CD14-positive monocyte (primary cell): ENCODE measurements around the gene SETBP1. TPM values are rescaled to one million over a fixed set of nuclear protein-coding genes. Genes with fewer than 3 reads are reported as not detected.
A peak's percentile ranks its signal among the peaks of the same experiment; 100 is the strongest.

Source experiments
- DNase-seq, 3 donors: peaks; one replicate each; pipeline ENCODE4 v3.0.0-alpha.2; 2011 to 2022
- H2AFZ ChIP-seq: 2 replicates; pipeline ENCODE4 v1.6.0; 2012; ENCODE audit warnings: mild to moderate bottlenecking, low read depth, low read length, inconsistent platforms; ENCODE audit not compliant: insufficient read depth, poor library complexity, severe bottlenecking
- H3K27ac ChIP-seq, 2 donors: 1 replicate in 1 of 2; 2 replicates in 1 of 2; pipeline ENCODE4 v1.5.1; 2012 to 2013; ENCODE audit warnings: low read length in 2 of 2, control low read depth in 1 of 2, inconsistent platforms in 1 of 2, low read depth in 1 of 2, mild to moderate bottlenecking in 1 of 2
- H3K27me3 ChIP-seq, 2 donors: one replicate each; pipeline versions ENCODE4 v1.6.0 to v1.6.1; 2011 to 2013; ENCODE audit warnings: low read length in 2 of 2; ENCODE audit not compliant: control insufficient read depth in 2 of 2, insufficient read depth in 2 of 2
- H3K36me3 ChIP-seq, 2 donors: replicated peaks in 1 of 2; 1 replicate in 1 of 2; 2 replicates in 1 of 2; pipeline versions ENCODE4 v1.5.1 to v1.6.1; 2012 to 2013; ENCODE audit warnings: low read length in 2 of 2, control low read depth in 1 of 2, inconsistent platforms in 1 of 2, mild to moderate bottlenecking in 1 of 2; ENCODE audit not compliant: insufficient read depth in 2 of 2, control insufficient read depth in 1 of 2
- H3K4me1 ChIP-seq, 2 donors: 1 replicate in 1 of 2; 2 replicates in 1 of 2; pipeline versions ENCODE4 v1.5.1 to v1.6.1; 2012 to 2013; ENCODE audit warnings: low read length in 2 of 2, control low read depth in 1 of 2, inconsistent platforms in 1 of 2, mild to moderate bottlenecking in 1 of 2, moderate library complexity in 1 of 2; ENCODE audit not compliant: insufficient read depth in 2 of 2, control insufficient read depth in 1 of 2
- H3K4me2 ChIP-seq: replicated peaks from 2 replicates; pipeline ENCODE3; 2012; ENCODE audit warnings: low read length, moderate library complexity, mild to moderate bottlenecking; ENCODE audit not compliant: poor library complexity, severe bottlenecking; ENCODE audit errors: extremely low read depth
- H3K4me3 ChIP-seq, 3 experiments: fragments of 200-600 bp in 1 of 3; sonication (generic) in 1 of 3; replicated peaks in 1 of 3; 1 replicate in 2 of 3; 2 replicates in 1 of 3; pipeline ENCODE4 v1.5.1; 2011 to 2013; ENCODE audit warnings: low read length in 3 of 3, mild to moderate bottlenecking in 3 of 3, control low read depth in 2 of 3, low read depth in 2 of 3, inconsistent platforms in 1 of 3, moderate library complexity in 1 of 3
- H3K79me2 ChIP-seq: 2 replicates; pipeline ENCODE4 v1.6.0; 2012; ENCODE audit warnings: mild to moderate bottlenecking, control low read depth, inconsistent platforms, low read length, moderate library complexity; ENCODE audit not compliant: insufficient read depth
- H3K9ac ChIP-seq: 2 replicates; pipeline ENCODE4 v1.6.0; 2017; ENCODE audit warnings: low read length, mild to moderate bottlenecking; ENCODE audit not compliant: insufficient read depth, poor library complexity, severe bottlenecking
- H3K9me3 ChIP-seq, 2 donors: replicated peaks in 1 of 2; 1 replicate in 1 of 2; 2 replicates in 1 of 2; pipeline versions ENCODE4 v1.5.1 to v1.6.1; 2012 to 2013; ENCODE audit warnings: low read length in 2 of 2, control low read depth in 1 of 2; ENCODE audit not compliant: control insufficient read depth in 1 of 2, insufficient read depth in 1 of 2
- H4K20me1 ChIP-seq: 2 replicates; pipeline ENCODE4 v1.6.0; 2012; ENCODE audit warnings: mild to moderate bottlenecking, low read length, control low read depth, moderate library complexity; ENCODE audit not compliant: insufficient read depth
- H3K27ac Mint-ChIP-seq, 7 donors: one replicate each; pipeline ENCODE4 v1.8.0; 2020; ENCODE audit warnings: mild to moderate bottlenecking in 7 of 7, mixed read lengths in 7 of 7, moderate library complexity in 6 of 7, inconsistent platforms in 2 of 7
- H3K27me3 Mint-ChIP-seq, 3 donors: one replicate each; pipeline ENCODE4 v1.8.0; 2021 to 2022; ENCODE audit warnings: low read depth in 3 of 3, mild to moderate bottlenecking in 3 of 3, mixed read lengths in 3 of 3, moderate library complexity in 3 of 3, inconsistent platforms in 1 of 3
- H3K36me3 Mint-ChIP-seq, 2 donors: one replicate each; pipeline ENCODE4 v1.8.0; 2020; ENCODE audit warnings: mixed read lengths in 2 of 2, inconsistent platforms in 1 of 2, mild to moderate bottlenecking in 1 of 2
- H3K4me1 Mint-ChIP-seq: one replicate; pipeline ENCODE4 v1.8.0; 2020; ENCODE audit warnings: mild to moderate bottlenecking, mixed read lengths
- H3K4me3 Mint-ChIP-seq, 2 donors: one replicate each; pipeline ENCODE4 v1.8.0; 2020; ENCODE audit warnings: mild to moderate bottlenecking in 2 of 2, mixed read lengths in 2 of 2, moderate library complexity in 1 of 2
- H3K9me3 Mint-ChIP-seq, 7 donors: one replicate each; pipeline ENCODE4 v1.8.0; 2020 to 2022; ENCODE audit warnings: mixed read lengths in 7 of 7, mild to moderate bottlenecking in 6 of 7, moderate library complexity in 6 of 7, inconsistent platforms in 2 of 7
- CTCF ChIP-seq: fragments of 200-600 bp; IDR thresholded peaks from one replicate; pipeline ENCODE4 v1.8.0; 2022; ENCODE audit warnings: antibody characterized with exemption, mild to moderate bottlenecking
- WGBS: methylation state at CpG from one replicate; pipeline ENCODE4 v1.1.5; 2013; ENCODE audit warnings: missing lambda C conversion rate; ENCODE audit not compliant: insufficient coverage; 5-methylcytosine and 5-hydroxymethylcytosine counted together
- intact Hi-C, 2 donors: fragments of 100-400 bp; cut with micrococcal nuclease; formaldehyde crosslinking; loops; one replicate each; pipeline versions ENCODE4 v1.15.0 to v1.15.1; 2023
- polyA plus RNA-seq, 3 donors: library from polyadenylated mRNA; depleted of rRNA in 1 of 3; unstranded in 2 of 3; stranded (reverse) in 1 of 3; fragments of 300-500 nt in 2 of 3; fragments of >200 nt in 1 of 3; fragmentation: Illumina TruSeq in 2 of 3; gene quantifications; 1 replicate in 2 of 3; 2 replicates in 1 of 3; pipeline ENCODE4 v1.2.3, GENCODE V29; 2012 to 2021

Gene SETBP1
- polyA plus RNA-seq, 3 donors: 0.01 to 1.2 TPM; not detected in 1

- peaks cover 0 to 2% (median 2%) of the 10 kb centered on the region in 3 donors for H3K27me3 Mint-ChIP-seq
- no peak overlapping the region for H2AFZ ChIP-seq
- no peak for DNase-seq
- H3K4me3 Mint-ChIP-seq: no peak overlapping the region
- WGBS: 95% methylated on average over 4 of the region's 5 CpGs
- H3K27me3 ChIP-seq: no peaks in the 10 kb centered on the region
- H3K36me3 ChIP-seq: no peaks in the 10 kb centered on the region
- H3K27ac ChIP-seq: no peak overlapping the region
- no peak overlapping the region for H3K4me3 ChIP-seq
- H3K9me3 ChIP-seq: no peaks in the 10 kb centered on the region
- no peaks in the 10 kb centered on the region for H4K20me1 ChIP-seq
- H3K9me3 Mint-ChIP-seq: no peaks in the 10 kb centered on the region
- no peaks in the 10 kb centered on the region for H3K36me3 Mint-ChIP-seq
- no peaks in the 10 kb centered on the region for H3K79me2 ChIP-seq
- peaks cover 16 to 18% of the 10 kb centered on the region in 2 donors for H3K4me1 ChIP-seq
- H3K4me1 Mint-ChIP-seq: peaks cover 14% of the 10 kb centered on the region
- TF ChIP-seq CTCF: no peak
- no peak overlapping the region for H3K9ac ChIP-seq
- intact Hi-C loops: no loop called here
- peak overlapping the region in 2 of 7 donors; percentile 52 to 70 for H3K27ac Mint-ChIP-seq
- H3K4me2 ChIP-seq: no peak overlapping the region
Measured at GRCh38 chr18:44981121-44981520, 300.4 kb downstream of the SETBP1 start.

- H3K27me3 Mint-ChIP-seq: no peaks in the 10 kb centered on the region
- Histone ChIP-seq H3K27ac (peak overlapping the region in 1 of 2 donors; percentile 41), H3K79me2 (no peaks in the 10 kb centered on the region), H3K36me3 (no peaks in the 10 kb centered on the region), H3K9me3 (no peaks in the 10 kb centered on the region), H3K4me2 (peak overlapping the region; percentile 6), H3K27me3 (no peaks in the 10 kb centered on the region), H3K9ac (no peak overlapping the region), H3K4me3 (no peak overlapping the region), H4K20me1 (no peaks in the 10 kb centered on the region), H2AFZ (no peak overlapping the region), H3K4me1 (peaks cover 16 to 20% of the 10 kb centered on the region in 2 donors)
- H3K27ac Mint-ChIP-seq: peak overlapping the region in 2 of 7 donors; percentile 20 to 61
- H3K4me3 Mint-ChIP-seq: no peak overlapping the region
- peaks cover 0 to 7% (median 5%) of the 10 kb centered on the region in 7 donors for H3K9me3 Mint-ChIP-seq
- no peak for TF ChIP-seq CTCF
- peaks cover 18% of the 10 kb centered on the region for H3K4me1 Mint-ChIP-seq
- H3K36me3 Mint-ChIP-seq: peaks cover 0 to 3% of the 10 kb centered on the region in 2 donors
- WGBS: 0% methylated on average over 1 of the region's 3 CpGs
- DNase-seq: peak; percentile 41 to 67 (median 46)
- intact Hi-C loops: no loop called here
Measured at GRCh38 chr18:44986933-44987332, 306.2 kb downstream of the SETBP1 start.
